Panc1 (cell line): ENCODE data around the gene PIWIL4. TPM values are rescaled to one million over a fixed set of nuclear protein-coding genes. Genes with fewer than 3 reads are reported as not detected.
A peak's percentile ranks its signal among the peaks of the same experiment; 100 is the strongest.

Source experiments
- ATAC-seq: fragments of 200-7000 bp; cut with Tn5 transposase; 2 replicates; pipeline ENCODE4 v1.9.1; 2020; ENCODE audit warnings: mild to moderate bottlenecking, moderate library complexity
- BruUV-seq: library from RNA; stranded (reverse); fragments of 400-500 nt; replicated peaks from 2 replicates; lab custom pipeline; 2021; lab: Mats Ljungman, UMichigan
- CTCF ChIA-PET: fragments of 300-600 bp; sonication (Branson Sonifier 250); formaldehyde crosslinking; loops from one replicate; lab custom pipeline; 2022; ENCODE audit warnings: antibody characterized with exemption; lab: Charles Lee
- POLR2A ChIA-PET: fragments of 300-600 bp; sonication (Branson Sonifier 250); formaldehyde crosslinking; loops from one replicate; lab custom pipeline; 2022; ENCODE audit warnings: antibody characterized with exemption; lab: Charles Lee
- DNase-seq: peaks from one replicate; pipeline ENCODE4 v3.0.0-alpha.2; 2010; ENCODE audit warnings: low read depth, low spot score
- H3K27ac ChIP-seq: 2 replicates; pipeline ENCODE4 v1.5.1; 2011; ENCODE audit warnings: mild to moderate bottlenecking, low read length, inconsistent platforms
- H3K27me3 ChIP-seq: fragments of 200-500 bp; sonication (Bioruptor generic); 2 replicates; pipeline ENCODE4 v1.6.0; 2014; ENCODE audit warnings: low read length, inconsistent platforms; ENCODE audit not compliant: control insufficient read depth, insufficient read depth
- H3K36me3 ChIP-seq: fragments of 200-500 bp; sonication (Bioruptor generic); 2 replicates; pipeline ENCODE4 v1.5.1; 2014; ENCODE audit warnings: inconsistent platforms, mild to moderate bottlenecking, low read length, moderate library complexity; ENCODE audit not compliant: control insufficient read depth, insufficient read depth
- H3K4me1 ChIP-seq: 2 replicates; pipeline ENCODE4 v1.5.1; 2011; ENCODE audit warnings: inconsistent platforms, mild to moderate bottlenecking, low read length, moderate library complexity; ENCODE audit not compliant: control insufficient read depth, insufficient read depth
- H3K4me3 ChIP-seq, 2 experiments: 2 replicates each; pipeline ENCODE4 v1.5.1; 2011 to 2012; ENCODE audit warnings: low read depth in 2 of 2, low read length in 2 of 2, mild to moderate bottlenecking in 2 of 2, inconsistent platforms in 1 of 2, moderate library complexity in 1 of 2
- H3K9me3 ChIP-seq: fragments of 200-500 bp; sonication (Bioruptor generic); 2 replicates; pipeline ENCODE4 v1.5.1; 2014; ENCODE audit warnings: low read depth, mild to moderate bottlenecking, inconsistent platforms, low read length, moderate library complexity; ENCODE audit not compliant: control insufficient read depth, insufficient read depth
- POLR2AphosphoS5 ChIP-seq: IDR thresholded peaks from 2 replicates; pipeline ENCODE4 v1.6.1; 2012; ENCODE audit warnings: mild to moderate bottlenecking, low read depth, low read length, moderate library complexity
- SIN3A ChIP-seq: IDR thresholded peaks from 2 replicates; pipeline ENCODE4 v1.6.1; 2012; ENCODE audit warnings: low read depth, mild to moderate bottlenecking, low read length, moderate library complexity, borderline replicate concordance; ENCODE audit not compliant: insufficient read depth
- TCF7L2 ChIP-seq: IDR thresholded peaks from 2 replicates; pipeline ENCODE4 v1.6.1; 2011; ENCODE audit warnings: mild to moderate bottlenecking, low read depth, low read length, inconsistent platforms
- in situ Hi-C: cut with HindIII; loops from 2 replicates; pipeline ENCODE4 v1.10.0; 2016; ENCODE audit warnings: low sequenced_read_pairs, low pct_unique_long_range_greater_than_20kb
- intact Hi-C: fragments of 100-400 bp; cut with micrococcal nuclease; formaldehyde crosslinking; loops from one replicate; pipeline ENCODE4 v1.10.0; 2022; ENCODE audit not compliant: unreplicated experiment
- total RNA-seq: library from RNA; stranded (reverse); gene quantifications from one replicate; pipeline ENCODE4 v1.2.1, GENCODE V29; 2021; ENCODE audit not compliant: unreplicated experiment
- TF ChIP-seq, protein P1 (sequence below), 2 experiments: IDR thresholded peaks; 2 replicates each; pipeline ENCODE4 v1.6.1; 2011 to 2012; ENCODE audit warnings: low read depth in 2 of 2, control low read depth in 1 of 2, low read length in 1 of 2, mild to moderate bottlenecking in 1 of 2, moderate library complexity in 1 of 2; ENCODE audit not compliant: insufficient read depth in 1 of 2
- TF ChIP-seq, protein P2 (sequence below): fragments of 450-650 bp; IDR thresholded peaks from 2 replicates; pipeline ENCODE4 v1.5.1; 2017; ENCODE audit warnings: mild to moderate bottlenecking

PIWIL4 gene
- total RNA-seq, 1 experiment from 2014 or later = 2.1 TPM

DNA sequence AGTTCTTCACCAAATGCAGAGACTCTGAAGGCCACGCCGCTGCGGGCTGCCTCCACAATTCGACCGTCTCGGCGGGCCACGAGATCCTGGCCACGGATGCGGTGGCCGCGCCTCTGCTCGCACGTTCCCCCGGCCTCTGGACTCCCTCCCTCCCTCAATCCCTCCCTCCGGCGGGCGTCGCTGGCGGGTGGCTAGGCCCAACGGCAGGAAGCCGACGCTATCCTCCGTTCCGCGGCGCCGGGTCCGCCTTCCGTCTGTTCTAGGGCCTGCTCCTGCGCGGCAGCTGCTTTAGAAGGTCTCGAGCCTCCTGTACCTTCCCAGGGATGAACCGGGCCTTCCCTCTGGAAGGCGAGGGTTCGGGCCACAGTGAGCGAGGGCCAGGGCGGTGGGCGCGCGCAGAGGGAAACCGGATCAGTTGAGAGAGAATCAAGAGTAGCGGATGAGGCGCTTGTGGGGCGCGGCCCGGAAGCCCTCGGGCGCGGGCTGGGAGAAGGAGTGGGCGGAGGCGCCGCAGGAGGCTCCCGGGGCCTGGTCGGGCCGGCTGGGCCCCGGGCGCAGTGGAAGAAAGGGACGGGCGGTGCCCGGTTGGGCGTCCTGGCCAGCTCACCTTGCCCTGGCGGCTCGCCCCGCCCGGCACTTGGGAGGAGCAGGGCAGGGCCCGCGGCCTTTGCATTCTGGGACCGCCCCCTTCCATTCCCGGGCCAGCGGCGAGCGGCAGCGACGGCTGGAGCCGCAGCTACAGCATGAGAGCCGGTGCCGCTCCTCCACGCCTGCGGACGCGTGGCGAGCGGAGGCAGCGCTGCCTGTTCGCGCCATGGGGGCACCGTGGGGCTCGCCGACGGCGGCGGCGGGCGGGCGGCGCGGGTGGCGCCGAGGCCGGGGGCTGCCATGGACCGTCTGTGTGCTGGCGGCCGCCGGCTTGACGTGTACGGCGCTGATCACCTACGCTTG, 23.2 kb upstream of the PIWIL4 start, which contains the start of gene FUT4:
FUT4 (plus strand) TSS at position 227 of the 951 bp plus-strand sequence; CDS start at position 440, 213 bp downstream.
- Histone ChIP-seq H3K4me3 (peak within 1 kb of the TSS; percentile 66 to 83), H3K9me3 (no peaks in the 10 kb centered on the region), H3K27me3 (no peaks in the 10 kb centered on the region), H3K27ac (peak within 1 kb of the TSS; percentile 95), H3K36me3 (no peaks in the 10 kb centered on the region), H3K4me1 (peaks cover 27% of the 10 kb centered on the region)
- TF ChIP-seq, protein P1, sequence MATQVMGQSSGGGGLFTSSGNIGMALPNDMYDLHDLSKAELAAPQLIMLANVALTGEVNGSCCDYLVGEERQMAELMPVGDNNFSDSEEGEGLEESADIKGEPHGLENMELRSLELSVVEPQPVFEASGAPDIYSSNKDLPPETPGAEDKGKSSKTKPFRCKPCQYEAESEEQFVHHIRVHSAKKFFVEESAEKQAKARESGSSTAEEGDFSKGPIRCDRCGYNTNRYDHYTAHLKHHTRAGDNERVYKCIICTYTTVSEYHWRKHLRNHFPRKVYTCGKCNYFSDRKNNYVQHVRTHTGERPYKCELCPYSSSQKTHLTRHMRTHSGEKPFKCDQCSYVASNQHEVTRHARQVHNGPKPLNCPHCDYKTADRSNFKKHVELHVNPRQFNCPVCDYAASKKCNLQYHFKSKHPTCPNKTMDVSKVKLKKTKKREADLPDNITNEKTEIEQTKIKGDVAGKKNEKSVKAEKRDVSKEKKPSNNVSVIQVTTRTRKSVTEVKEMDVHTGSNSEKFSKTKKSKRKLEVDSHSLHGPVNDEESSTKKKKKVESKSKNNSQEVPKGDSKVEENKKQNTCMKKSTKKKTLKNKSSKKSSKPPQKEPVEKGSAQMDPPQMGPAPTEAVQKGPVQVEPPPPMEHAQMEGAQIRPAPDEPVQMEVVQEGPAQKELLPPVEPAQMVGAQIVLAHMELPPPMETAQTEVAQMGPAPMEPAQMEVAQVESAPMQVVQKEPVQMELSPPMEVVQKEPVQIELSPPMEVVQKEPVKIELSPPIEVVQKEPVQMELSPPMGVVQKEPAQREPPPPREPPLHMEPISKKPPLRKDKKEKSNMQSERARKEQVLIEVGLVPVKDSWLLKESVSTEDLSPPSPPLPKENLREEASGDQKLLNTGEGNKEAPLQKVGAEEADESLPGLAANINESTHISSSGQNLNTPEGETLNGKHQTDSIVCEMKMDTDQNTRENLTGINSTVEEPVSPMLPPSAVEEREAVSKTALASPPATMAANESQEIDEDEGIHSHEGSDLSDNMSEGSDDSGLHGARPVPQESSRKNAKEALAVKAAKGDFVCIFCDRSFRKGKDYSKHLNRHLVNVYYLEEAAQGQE (IDR thresholded peaks at IDR 0.05; ENCODE audit: insufficient read depth in 1 of 2, low read depth in 2 of 2, low read length in 1 of 2) = no peak
- TF ChIP-seq TCF7L2 (peak; percentile 79), POLR2AphosphoS5 (peak; percentile 90), SIN3A (peak; percentile 45; the same call in 1 of the 2 replicates)
- TF ChIP-seq, protein P2, sequence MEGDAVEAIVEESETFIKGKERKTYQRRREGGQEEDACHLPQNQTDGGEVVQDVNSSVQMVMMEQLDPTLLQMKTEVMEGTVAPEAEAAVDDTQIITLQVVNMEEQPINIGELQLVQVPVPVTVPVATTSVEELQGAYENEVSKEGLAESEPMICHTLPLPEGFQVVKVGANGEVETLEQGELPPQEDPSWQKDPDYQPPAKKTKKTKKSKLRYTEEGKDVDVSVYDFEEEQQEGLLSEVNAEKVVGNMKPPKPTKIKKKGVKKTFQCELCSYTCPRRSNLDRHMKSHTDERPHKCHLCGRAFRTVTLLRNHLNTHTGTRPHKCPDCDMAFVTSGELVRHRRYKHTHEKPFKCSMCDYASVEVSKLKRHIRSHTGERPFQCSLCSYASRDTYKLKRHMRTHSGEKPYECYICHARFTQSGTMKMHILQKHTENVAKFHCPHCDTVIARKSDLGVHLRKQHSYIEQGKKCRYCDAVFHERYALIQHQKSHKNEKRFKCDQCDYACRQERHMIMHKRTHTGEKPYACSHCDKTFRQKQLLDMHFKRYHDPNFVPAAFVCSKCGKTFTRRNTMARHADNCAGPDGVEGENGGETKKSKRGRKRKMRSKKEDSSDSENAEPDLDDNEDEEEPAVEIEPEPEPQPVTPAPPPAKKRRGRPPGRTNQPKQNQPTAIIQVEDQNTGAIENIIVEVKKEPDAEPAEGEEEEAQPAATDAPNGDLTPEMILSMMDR = no peak
- intact Hi-C loops = loop anchor here (10.0 kb wide), 1 partner anchor 1241 kb away; the partner anchor contains the start of gene FAM76B
- BruUV-seq = no TSS peak
- no peak for DNase-seq
- in situ Hi-C loops = no loop called here
- ATAC-seq = peak; percentile 95
- ChIA-PET POLR2A (interaction anchor here (0.7 kb wide), 1 partner anchor 11 kb away, joined by 3 read pairs; no protein-coding TSS in a partner anchor), CTCF (no interaction called here)

DNA sequence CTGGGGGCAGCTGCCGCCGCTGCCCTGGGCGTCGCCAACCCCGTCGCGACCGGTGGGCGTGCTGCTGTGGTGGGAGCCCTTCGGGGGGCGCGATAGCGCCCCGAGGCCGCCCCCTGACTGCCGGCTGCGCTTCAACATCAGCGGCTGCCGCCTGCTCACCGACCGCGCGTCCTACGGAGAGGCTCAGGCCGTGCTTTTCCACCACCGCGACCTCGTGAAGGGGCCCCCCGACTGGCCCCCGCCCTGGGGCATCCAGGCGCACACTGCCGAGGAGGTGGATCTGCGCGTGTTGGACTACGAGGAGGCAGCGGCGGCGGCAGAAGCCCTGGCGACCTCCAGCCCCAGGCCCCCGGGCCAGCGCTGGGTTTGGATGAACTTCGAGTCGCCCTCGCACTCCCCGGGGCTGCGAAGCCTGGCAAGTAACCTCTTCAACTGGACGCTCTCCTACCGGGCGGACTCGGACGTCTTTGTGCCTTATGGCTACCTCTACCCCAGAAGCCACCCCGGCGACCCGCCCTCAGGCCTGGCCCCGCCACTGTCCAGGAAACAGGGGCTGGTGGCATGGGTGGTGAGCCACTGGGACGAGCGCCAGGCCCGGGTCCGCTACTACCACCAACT, 22.4 kb upstream of the PIWIL4 start:
- peaks cover 28% of the 10 kb centered on the region for H3K4me1 ChIP-seq
- POLR2A ChIA-PET = interaction anchor here (0.6 kb wide), 1 partner anchor 11 kb away, joined by 4 read pairs; no protein-coding TSS in a partner anchor
- no peaks in the 10 kb centered on the region for H3K36me3 ChIP-seq
- ATAC-seq (peak; percentile 36), DNase-seq (no peak)
- in situ Hi-C loops = no loop called here
- no peaks in the 10 kb centered on the region for H3K9me3 ChIP-seq
- peak overlapping the region; percentile 66 to 83 for H3K4me3 ChIP-seq
- H3K27me3 ChIP-seq = no peaks in the 10 kb centered on the region
- BruUV-seq = no TSS peak
- TF ChIP-seq, protein P2 = peak; percentile 21; the same call in 1 of the 2 replicates
- no peak for TF ChIP-seq SIN3A
- intact Hi-C loops = loop anchor here (10.0 kb wide), 1 partner anchor 1240 kb away; the partner anchor contains the start of gene FAM76B
- CTCF ChIA-PET = no interaction called here
- H3K27ac ChIP-seq = peak overlapping the region; percentile 83
